Uterus (tissue), 2 donors: Measurements from ENCODE around the gene OLFML2A.

ENCODE experiments used
- POLR2A ChIP-seq, 2 donors: fragments of 450-650 bp; IDR thresholded peaks; one replicate each; pipeline ENCODE4 v1.6.1; 2016; ENCODE audit warnings: antibody characterized with exemption in 2 of 2, mild to moderate bottlenecking in 1 of 2, moderate library complexity in 1 of 2
- TF ChIP-seq, protein P1 (sequence below), 4 experiments: fragments of 200-600 bp in 2 of 4; fragments of 450-650 bp in 2 of 4; sonication (generic) in 2 of 4; IDR thresholded peaks; one replicate each; pipeline ENCODE4 v1.5.1; 2016 to 2019; ENCODE audit warnings: antibody characterized with exemption in 4 of 4, mild to moderate bottlenecking in 2 of 4, moderate library complexity in 1 of 4

DNA sequence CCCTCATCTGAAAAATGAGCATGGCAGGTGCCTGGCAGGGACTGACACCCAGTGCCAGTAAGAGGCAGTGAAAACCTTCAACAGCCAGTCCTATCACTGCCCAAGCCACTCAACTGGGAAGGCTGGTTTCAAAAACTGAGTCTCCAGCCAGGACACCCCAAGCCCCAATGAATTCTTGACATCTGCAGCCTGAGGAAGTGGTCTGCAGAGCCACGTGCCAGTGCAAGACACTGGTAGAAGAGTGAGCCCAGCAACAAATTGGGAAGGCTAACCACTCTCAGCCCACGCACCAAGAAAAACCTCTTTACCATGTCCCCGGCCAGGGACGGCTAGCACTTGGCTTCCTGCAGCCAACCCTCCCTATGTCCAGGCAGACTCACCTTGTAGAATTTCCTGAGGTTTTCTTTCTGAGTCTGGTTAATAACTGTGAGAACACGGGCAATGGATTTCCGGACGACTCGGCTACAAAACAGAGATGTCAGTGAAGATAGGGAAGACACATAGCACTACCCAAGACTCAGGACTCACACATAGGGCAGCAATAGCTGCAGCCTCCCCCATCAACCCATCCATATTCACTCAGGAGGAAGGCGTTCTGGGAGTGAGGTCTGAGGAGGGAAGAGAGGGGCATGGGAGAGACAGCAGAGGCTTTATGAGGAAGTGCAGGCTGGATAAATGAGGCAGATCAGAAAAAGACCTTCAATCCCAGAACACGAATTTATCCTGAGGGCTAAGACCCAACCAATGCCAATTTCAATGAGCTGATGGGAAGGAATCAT, 83.1 kb downstream of the OLFML2A start:
- TF ChIP-seq, protein P1, sequence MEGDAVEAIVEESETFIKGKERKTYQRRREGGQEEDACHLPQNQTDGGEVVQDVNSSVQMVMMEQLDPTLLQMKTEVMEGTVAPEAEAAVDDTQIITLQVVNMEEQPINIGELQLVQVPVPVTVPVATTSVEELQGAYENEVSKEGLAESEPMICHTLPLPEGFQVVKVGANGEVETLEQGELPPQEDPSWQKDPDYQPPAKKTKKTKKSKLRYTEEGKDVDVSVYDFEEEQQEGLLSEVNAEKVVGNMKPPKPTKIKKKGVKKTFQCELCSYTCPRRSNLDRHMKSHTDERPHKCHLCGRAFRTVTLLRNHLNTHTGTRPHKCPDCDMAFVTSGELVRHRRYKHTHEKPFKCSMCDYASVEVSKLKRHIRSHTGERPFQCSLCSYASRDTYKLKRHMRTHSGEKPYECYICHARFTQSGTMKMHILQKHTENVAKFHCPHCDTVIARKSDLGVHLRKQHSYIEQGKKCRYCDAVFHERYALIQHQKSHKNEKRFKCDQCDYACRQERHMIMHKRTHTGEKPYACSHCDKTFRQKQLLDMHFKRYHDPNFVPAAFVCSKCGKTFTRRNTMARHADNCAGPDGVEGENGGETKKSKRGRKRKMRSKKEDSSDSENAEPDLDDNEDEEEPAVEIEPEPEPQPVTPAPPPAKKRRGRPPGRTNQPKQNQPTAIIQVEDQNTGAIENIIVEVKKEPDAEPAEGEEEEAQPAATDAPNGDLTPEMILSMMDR (IDR thresholded peaks at IDR 0.05): no peak
- no peak for TF ChIP-seq POLR2A (IDR thresholded peaks at IDR 0.05)
